ENCODE measurements around the gene PPP4C. TPM values are rescaled to one million over a fixed set of nuclear protein-coding genes. Genes with fewer than 3 reads are reported as not detected.

The PPP4C gene
- total RNA-seq, 3 donors from 2014 or later, result 71.7 to 109 (median 102) TPM

DNA sequence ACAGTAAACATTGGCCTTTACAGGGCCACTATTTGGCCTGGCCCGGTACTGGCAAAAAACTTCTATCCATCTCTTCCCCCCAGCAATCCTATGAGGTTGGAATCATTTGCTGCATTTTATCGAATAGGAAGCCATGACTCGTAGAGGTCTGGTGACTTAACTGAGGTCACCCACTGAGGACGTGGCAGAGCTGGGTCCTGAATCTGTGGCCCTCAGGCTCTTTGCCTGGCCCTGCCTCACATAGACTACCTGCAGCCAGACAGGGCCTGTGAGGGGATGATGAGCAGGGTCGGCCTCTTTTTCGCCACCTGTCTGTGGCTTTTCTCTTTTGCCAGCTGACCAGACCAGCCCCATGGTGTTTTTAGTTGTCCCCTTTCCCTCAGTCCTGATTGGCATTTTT, 1.9 kb downstream of the PPP4C start:
- peak in 1 of 3 donors; percentile 42 for DNase-seq
- Histone ChIP-seq H3K36me3 (ENCODE audit: low read depth) (no peaks in the 10 kb centered on the region), H3K4me1 (ENCODE audit: low read depth) (peaks cover 21% of the 10 kb centered on the region), H3K9me3 (no peaks in the 10 kb centered on the region), H3K4me3 (no peak overlapping the region)
- TF ChIP-seq, protein P1, sequence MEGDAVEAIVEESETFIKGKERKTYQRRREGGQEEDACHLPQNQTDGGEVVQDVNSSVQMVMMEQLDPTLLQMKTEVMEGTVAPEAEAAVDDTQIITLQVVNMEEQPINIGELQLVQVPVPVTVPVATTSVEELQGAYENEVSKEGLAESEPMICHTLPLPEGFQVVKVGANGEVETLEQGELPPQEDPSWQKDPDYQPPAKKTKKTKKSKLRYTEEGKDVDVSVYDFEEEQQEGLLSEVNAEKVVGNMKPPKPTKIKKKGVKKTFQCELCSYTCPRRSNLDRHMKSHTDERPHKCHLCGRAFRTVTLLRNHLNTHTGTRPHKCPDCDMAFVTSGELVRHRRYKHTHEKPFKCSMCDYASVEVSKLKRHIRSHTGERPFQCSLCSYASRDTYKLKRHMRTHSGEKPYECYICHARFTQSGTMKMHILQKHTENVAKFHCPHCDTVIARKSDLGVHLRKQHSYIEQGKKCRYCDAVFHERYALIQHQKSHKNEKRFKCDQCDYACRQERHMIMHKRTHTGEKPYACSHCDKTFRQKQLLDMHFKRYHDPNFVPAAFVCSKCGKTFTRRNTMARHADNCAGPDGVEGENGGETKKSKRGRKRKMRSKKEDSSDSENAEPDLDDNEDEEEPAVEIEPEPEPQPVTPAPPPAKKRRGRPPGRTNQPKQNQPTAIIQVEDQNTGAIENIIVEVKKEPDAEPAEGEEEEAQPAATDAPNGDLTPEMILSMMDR (IDR thresholded peaks at IDR 0.05), result no peak
- intact Hi-C loops (cut with DNase I, micrococcal nuclease), result no loop called here
- no peak for ATAC-seq

DNA sequence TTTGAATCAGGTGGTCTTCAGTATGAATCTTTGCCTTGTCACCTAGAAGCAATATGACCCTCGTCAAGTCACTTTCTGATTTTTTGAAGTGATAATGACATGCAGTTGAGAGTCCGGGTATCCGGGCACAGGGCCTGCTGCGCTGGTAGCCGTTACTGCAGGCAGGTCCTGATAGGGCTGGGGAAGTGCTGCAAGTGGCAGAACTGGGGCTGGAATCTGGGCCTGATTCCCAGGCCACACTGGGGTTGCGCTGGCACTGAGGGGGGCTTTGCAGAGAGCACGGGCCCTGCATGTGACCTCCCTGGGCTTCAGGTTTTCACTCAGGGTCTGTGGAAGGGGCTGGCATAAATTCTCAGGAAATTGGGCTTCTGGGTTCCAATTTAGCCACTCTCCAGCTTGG, 3.0 kb downstream of the PPP4C start:
- peaks cover 21% of the 10 kb centered on the region for H3K4me1 ChIP-seq (ENCODE audit: low read depth)
- intact Hi-C loops (cut with DNase I, micrococcal nuclease), result no loop called here
- H3K36me3 ChIP-seq (ENCODE audit: low read depth), result no peaks in the 10 kb centered on the region
- no peak overlapping the region for H3K4me3 ChIP-seq
- no peak for ATAC-seq
- TF ChIP-seq, protein P1 (IDR thresholded peaks at IDR 0.05), result no peak
- DNase-seq, result no peak
- no peaks in the 10 kb centered on the region for H3K9me3 ChIP-seq

DNA sequence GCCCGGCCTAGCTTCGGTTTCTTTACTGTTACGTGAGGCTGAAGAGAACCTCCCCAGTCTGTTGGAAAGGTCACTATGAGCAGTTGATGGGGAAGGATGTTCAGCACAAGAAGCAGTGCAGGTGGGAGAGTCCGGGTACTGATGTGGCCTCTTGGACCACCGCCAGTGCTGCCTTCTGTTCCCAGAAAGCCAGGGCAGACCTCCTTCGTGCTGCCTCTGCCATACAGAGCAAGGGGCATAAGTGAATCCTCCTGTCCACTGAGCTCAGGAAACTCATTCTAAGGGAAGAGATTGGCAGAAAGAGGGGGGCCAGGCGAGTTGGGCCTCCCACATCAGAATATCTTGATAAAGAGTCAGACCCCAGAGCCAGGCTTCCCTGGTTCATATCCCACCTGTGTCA, 3.7 kb downstream of the PPP4C start:
- Histone ChIP-seq H3K4me1 (ENCODE audit: low read depth) (peaks cover 21% of the 10 kb centered on the region), H3K9me3 (no peaks in the 10 kb centered on the region), H3K4me3 (no peak overlapping the region), H3K36me3 (ENCODE audit: low read depth) (no peaks in the 10 kb centered on the region)
- ATAC-seq, result no peak
- intact Hi-C loops (cut with DNase I, micrococcal nuclease), result no loop called here
- no peak for DNase-seq
- TF ChIP-seq, protein P1 (IDR thresholded peaks at IDR 0.05), result no peak

DNA sequence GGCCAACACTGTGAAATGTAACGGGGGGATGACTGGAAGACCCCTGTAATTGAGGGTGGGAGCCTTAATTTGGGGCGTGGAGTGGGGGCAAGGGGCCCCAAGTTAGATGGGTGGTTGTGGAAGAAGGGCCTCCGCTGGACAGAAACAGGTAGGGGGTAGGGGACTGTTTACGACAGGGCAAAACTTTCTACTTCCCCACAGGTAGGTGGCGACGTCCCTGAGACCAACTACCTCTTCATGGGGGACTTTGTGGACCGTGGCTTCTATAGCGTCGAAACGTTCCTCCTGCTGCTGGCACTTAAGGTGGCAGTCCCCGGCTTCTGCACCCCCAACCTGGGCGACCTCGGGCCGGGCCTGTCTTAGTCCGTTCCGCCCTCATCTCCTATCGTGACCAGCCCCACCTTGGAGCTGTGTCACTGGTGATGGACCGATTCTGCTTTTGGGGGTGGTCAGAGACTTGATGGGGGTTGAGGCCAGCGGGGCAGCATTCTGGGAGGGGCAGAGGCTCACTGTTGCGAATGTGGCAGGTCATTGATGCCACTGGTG, 6.8 kb downstream of the PPP4C start:
- TF ChIP-seq, protein P1 (IDR thresholded peaks at IDR 0.05), result no peak
- intact Hi-C loops (cut with DNase I, micrococcal nuclease), result no loop called here

DNA sequence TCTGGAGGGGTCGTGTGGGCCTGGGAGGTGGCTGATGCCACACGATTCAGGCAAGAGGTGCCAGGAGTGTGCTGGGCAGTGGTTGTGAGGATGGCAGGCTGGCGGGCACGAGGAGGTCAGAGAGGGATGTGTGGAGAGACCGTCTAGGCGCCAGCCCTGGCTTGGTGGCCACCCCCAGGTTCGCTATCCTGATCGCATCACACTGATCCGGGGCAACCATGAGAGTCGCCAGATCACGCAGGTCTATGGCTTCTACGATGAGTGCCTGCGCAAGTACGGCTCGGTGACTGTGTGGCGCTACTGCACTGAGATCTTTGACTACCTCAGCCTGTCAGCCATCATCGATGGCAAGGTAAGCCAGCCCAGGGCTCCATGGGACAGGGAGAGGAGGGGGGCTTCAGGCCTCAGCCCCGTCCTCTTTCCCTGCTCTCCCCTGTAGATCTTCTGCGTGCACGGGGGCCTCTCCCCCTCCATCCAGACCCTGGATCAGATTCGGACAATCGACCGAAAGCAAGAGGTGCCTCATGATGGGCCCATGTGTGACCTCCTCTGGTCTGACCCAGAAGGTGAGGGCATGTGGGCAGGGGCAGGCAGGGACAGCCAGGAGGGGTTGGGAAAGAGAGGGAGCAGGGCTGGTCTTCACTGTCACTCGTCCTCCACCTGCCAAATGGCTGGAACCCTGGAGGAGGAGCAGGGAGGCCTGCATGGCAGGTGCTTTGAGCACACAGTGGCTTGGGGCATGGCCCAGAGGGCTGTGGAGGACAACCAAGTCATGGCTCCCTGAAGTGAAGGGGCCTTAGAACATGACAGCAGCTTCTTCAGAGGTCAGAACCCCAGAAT, 7.6 kb downstream of the PPP4C start:
- Histone ChIP-seq H3K4me1 (ENCODE audit: low read depth) (peaks cover 1% of the 10 kb centered on the region), H3K36me3 (ENCODE audit: low read depth) (no peaks in the 10 kb centered on the region), H3K9me3 (no peaks in the 10 kb centered on the region), H3K4me3 (no peak overlapping the region)
- intact Hi-C loops (cut with DNase I, micrococcal nuclease), result no loop called here
- DNase-seq, result no peak
- ATAC-seq, result no peak
- TF ChIP-seq, protein P1 (IDR thresholded peaks at IDR 0.05), result no peak

More for the DNA sequence above, 6.8 kb downstream of the PPP4C start:
- Histone ChIP-seq H3K4me1 (ENCODE audit: low read depth) (peaks cover 8% of the 10 kb centered on the region), H3K36me3 (ENCODE audit: low read depth) (no peaks in the 10 kb centered on the region), H3K4me3 (no peak overlapping the region), H3K9me3 (no peaks in the 10 kb centered on the region)
- ATAC-seq (no peak), DNase-seq (no peak)

Data from mucosa of descending colon (tissue), 3 donors.